ENCODE data around the gene NDUFAF8. TPM values are rescaled to one million over a fixed set of nuclear protein-coding genes. Genes with fewer than 3 reads are reported as not detected.

Gene NDUFAF8
- total RNA-seq, 1 experiment from 2014 or later: 102 TPM

GRCh38 chr17:81257533-81257932 is 18.4 kb downstream of the NDUFAF8 start (continued):
- no peak for TF ChIP-seq ZBTB33 (IDR thresholded peaks at IDR 0.05; ENCODE audit: extremely low read depth, insufficient replicate concordance, low read length)
- TF ChIP-seq MAX (IDR thresholded peaks at IDR 0.05): no peak
- TF ChIP-seq CEBPB (IDR thresholded peaks at IDR 0.05; ENCODE audit: low read depth): no peak
- TF ChIP-seq ELF1 (IDR thresholded peaks at IDR 0.05; ENCODE audit: borderline replicate concordance, low read depth): no peak

DNA sequence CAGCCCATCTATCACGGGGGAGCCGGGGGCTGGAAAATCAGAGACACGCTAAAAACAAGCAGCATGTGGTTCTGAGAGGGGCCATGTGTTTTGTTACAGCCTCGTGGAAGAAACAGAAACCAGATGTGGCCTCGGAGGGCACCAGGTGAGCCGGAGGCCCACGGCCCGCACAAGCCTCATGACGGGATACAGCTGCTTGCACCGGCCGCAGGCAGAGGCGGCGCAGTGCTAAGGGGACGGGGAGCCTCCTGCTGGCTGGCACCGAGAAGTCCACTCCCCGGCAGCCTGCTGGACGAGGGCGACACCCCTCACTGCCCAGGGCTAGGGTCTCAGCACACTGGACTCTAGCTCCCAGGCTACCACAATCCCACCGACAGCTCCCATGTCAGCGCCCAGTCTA is 19.2 kb downstream of the NDUFAF8 start:
- H3K79me2 ChIP-seq (ENCODE audit: insufficient read depth, low read length): peaks cover 5% of the 10 kb centered on the region; the same call in 1 of the 2 replicates
- no peaks in the 10 kb centered on the region for H3K4me1 ChIP-seq (ENCODE audit: control insufficient read depth in 1 of 2, insufficient read depth in 2 of 2, low read length in 2 of 2)
- no TSS peak for BruUV-seq (replicated peaks)
- H3K4me2 ChIP-seq (ENCODE audit: low read length): no peak overlapping the region
- ChIA-PET RAD21 (ENCODE audit: low non-redundant PET in 1 of 2, low total read pairs in 2 of 2, uncharacterized antibody in 2 of 2, unreplicated experiment in 2 of 2) (no interaction called here), CTCF (no interaction called here), POLR2A (no interaction called here)
- H2AFZ ChIP-seq (ENCODE audit: low read depth, low read length, poor library complexity, severe bottlenecking): no peak overlapping the region
- no peak overlapping the region for H3K27ac ChIP-seq (ENCODE audit: low read depth, low read length)
- no peaks in the 10 kb centered on the region for H4K20me1 ChIP-seq (ENCODE audit: insufficient read depth)
- no peak for ATAC-seq
- DNase-seq (ENCODE audit: low read depth, low spot score): no peak
- intact Hi-C loops (cut with micrococcal nuclease): no loop called here
- no peak overlapping the region for H3K9ac ChIP-seq (ENCODE audit: low read length)
- peaks cover 28 to 32% of the 10 kb centered on the region in 2 experiments; a peak in 3 of 4 replicates for H3K36me3 ChIP-seq (ENCODE audit: control insufficient read depth in 1 of 2, insufficient read depth in 2 of 2, low read length in 2 of 2)
- TF ChIP-seq, protein P1, sequence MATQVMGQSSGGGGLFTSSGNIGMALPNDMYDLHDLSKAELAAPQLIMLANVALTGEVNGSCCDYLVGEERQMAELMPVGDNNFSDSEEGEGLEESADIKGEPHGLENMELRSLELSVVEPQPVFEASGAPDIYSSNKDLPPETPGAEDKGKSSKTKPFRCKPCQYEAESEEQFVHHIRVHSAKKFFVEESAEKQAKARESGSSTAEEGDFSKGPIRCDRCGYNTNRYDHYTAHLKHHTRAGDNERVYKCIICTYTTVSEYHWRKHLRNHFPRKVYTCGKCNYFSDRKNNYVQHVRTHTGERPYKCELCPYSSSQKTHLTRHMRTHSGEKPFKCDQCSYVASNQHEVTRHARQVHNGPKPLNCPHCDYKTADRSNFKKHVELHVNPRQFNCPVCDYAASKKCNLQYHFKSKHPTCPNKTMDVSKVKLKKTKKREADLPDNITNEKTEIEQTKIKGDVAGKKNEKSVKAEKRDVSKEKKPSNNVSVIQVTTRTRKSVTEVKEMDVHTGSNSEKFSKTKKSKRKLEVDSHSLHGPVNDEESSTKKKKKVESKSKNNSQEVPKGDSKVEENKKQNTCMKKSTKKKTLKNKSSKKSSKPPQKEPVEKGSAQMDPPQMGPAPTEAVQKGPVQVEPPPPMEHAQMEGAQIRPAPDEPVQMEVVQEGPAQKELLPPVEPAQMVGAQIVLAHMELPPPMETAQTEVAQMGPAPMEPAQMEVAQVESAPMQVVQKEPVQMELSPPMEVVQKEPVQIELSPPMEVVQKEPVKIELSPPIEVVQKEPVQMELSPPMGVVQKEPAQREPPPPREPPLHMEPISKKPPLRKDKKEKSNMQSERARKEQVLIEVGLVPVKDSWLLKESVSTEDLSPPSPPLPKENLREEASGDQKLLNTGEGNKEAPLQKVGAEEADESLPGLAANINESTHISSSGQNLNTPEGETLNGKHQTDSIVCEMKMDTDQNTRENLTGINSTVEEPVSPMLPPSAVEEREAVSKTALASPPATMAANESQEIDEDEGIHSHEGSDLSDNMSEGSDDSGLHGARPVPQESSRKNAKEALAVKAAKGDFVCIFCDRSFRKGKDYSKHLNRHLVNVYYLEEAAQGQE (IDR thresholded peaks at IDR 0.05; ENCODE audit: low read depth): no peak
- no peak for TF ChIP-seq TCF7L2 (IDR thresholded peaks at IDR 0.05; ENCODE audit: borderline replicate concordance, extremely low read depth, insufficient read depth, insufficient read length)
- TF ChIP-seq CTCF (IDR thresholded peaks at IDR 0.05 in 2 of 3, conservative IDR thresholded peaks at IDR 0.05 in 1 of 3; ENCODE audit: borderline replicate concordance in 1 of 3, insufficient read depth in 1 of 3, low read depth in 2 of 3, low read length in 2 of 3): peak in 1 of 3 experiments; percentile 15; a peak in 1 of 6 replicates
- H3K27me3 ChIP-seq (ENCODE audit: insufficient read depth, low read length): no peaks in the 10 kb centered on the region
- no peaks in the 10 kb centered on the region for H3K9me3 ChIP-seq (ENCODE audit: control insufficient read depth in 1 of 2, insufficient read depth in 1 of 2, low read depth in 1 of 2, low read length in 2 of 2)
- no peak overlapping the region for H3K4me3 ChIP-seq (replicated peaks in 1 of 2; ENCODE audit: low read depth in 1 of 2, low read length in 2 of 2)
- H3K9me2 ChIP-seq (ENCODE audit: insufficient read depth): no peaks in the 10 kb centered on the region

Data from HCT116 (cell line).